NT2/D1 (cell line): ENCODE data around the gene SERPINE1.
A peak's percentile ranks its signal among the peaks of the same experiment; 100 is the strongest.

ENCODE experiments used
- DNase-seq: peaks from one replicate; pipeline ENCODE4 v3.0.0-alpha.2; 2011; ENCODE audit warnings: low read depth, low spot score
- H3K27me3 ChIP-seq: 2 replicates; pipeline ENCODE4 v1.6.0; 2011; ENCODE audit warnings: mild to moderate bottlenecking; ENCODE audit not compliant: insufficient read length, insufficient read depth
- H3K36me3 ChIP-seq: 2 replicates; pipeline ENCODE4 v1.6.1; 2011; ENCODE audit warnings: mild to moderate bottlenecking, low read length, mixed read lengths; ENCODE audit not compliant: insufficient read depth, insufficient read length
- H3K4me1 ChIP-seq: 2 replicates; pipeline ENCODE4 v1.5.1; 2011; ENCODE audit not compliant: insufficient read depth, insufficient read length
- H3K4me3 ChIP-seq: 2 replicates; pipeline ENCODE4 v1.5.1; 2011; ENCODE audit warnings: low read depth; ENCODE audit not compliant: insufficient read length
- H3K9ac ChIP-seq: 2 replicates; pipeline ENCODE4 v1.6.0; 2011; ENCODE audit warnings: low read depth; ENCODE audit not compliant: insufficient read length
- H3K9me3 ChIP-seq: 2 replicates; pipeline ENCODE4 v1.5.1; 2011; ENCODE audit warnings: mild to moderate bottlenecking, low read length; ENCODE audit not compliant: insufficient read depth
- SUZ12 ChIP-seq: IDR thresholded peaks from 2 replicates; pipeline ENCODE4 v1.6.1; 2011; ENCODE audit not compliant: insufficient read length, insufficient read depth; ENCODE audit errors: extremely low read depth
- YY1 ChIP-seq: IDR thresholded peaks from 2 replicates; pipeline ENCODE4 v1.6.1; 2011; ENCODE audit not compliant: insufficient read length, insufficient read depth
- ZNF274 ChIP-seq: IDR thresholded peaks from 2 replicates; pipeline ENCODE4 v1.6.1; 2011; ENCODE audit warnings: mild to moderate bottlenecking, low read depth, low read length

The SERPINE1 gene

GRCh38 chr7:101169838-101170551, 43.1 kb downstream of the SERPINE1 start:
- Histone ChIP-seq H3K9me3 (no peaks in the 10 kb centered on the region), H3K27me3 (peaks cover 80% of the 10 kb centered on the region), H3K4me1 (peaks cover 23% of the 10 kb centered on the region), H3K9ac (peak overlapping the region; percentile 58), H3K4me3 (peak overlapping the region; percentile 29), H3K36me3 (no peaks in the 10 kb centered on the region)
- no peak for TF ChIP-seq SUZ12
- TF ChIP-seq YY1, result no peak
- TF ChIP-seq ZNF274, result no peak
- no peak for DNase-seq

- Histone ChIP-seq H3K36me3 (no peaks in the 10 kb centered on the region), H3K9me3 (no peaks in the 10 kb centered on the region), H3K27me3 (peaks cover 76% of the 10 kb centered on the region), H3K9ac (peak overlapping the region; percentile 58), H3K4me1 (peaks cover 22% of the 10 kb centered on the region), H3K4me3 (peak overlapping the region; percentile 29)
- no peak for DNase-seq
- TF ChIP-seq ZNF274 (no peak), SUZ12 (peak; percentile 62)
These were observed 43.9 kb downstream of the SERPINE1 start for GRCh38 chr7:101170617-101171441.

GRCh38 chr7:101171442-101171837, 44.5 kb downstream of the SERPINE1 start:
- Histone ChIP-seq H3K36me3 (no peaks in the 10 kb centered on the region), H3K4me1 (peaks cover 22% of the 10 kb centered on the region), H3K27me3 (peaks cover 76% of the 10 kb centered on the region), H3K9ac (no peak overlapping the region), H3K9me3 (no peaks in the 10 kb centered on the region), H3K4me3 (no peak overlapping the region)
- TF ChIP-seq YY1 (no peak), ZNF274 (no peak), SUZ12 (no peak)
- DNase-seq, result no peak

GRCh38 chr7:101172005-101172853, 45.3 kb downstream of the SERPINE1 start:
- peak; percentile 91 for TF ChIP-seq SUZ12
- TF ChIP-seq ZNF274, result no peak
- TF ChIP-seq YY1, result no peak
- Histone ChIP-seq H3K4me1 (peaks cover 22% of the 10 kb centered on the region), H3K9ac (peak overlapping the region; percentile 32), H3K36me3 (no peaks in the 10 kb centered on the region), H3K4me3 (peak overlapping the region; percentile 34), H3K9me3 (no peaks in the 10 kb centered on the region), H3K27me3 (peaks cover 77% of the 10 kb centered on the region)
- no peak for DNase-seq

- no peak for DNase-seq
- peak overlapping the region; percentile 34 for H3K4me3 ChIP-seq
- peaks cover 76% of the 10 kb centered on the region for H3K27me3 ChIP-seq
- H3K36me3 ChIP-seq, result no peaks in the 10 kb centered on the region
- TF ChIP-seq YY1 (no peak), SUZ12 (peak; percentile 82)
- peak overlapping the region; percentile 61 for H3K9ac ChIP-seq
- H3K4me1 ChIP-seq, result peaks cover 22% of the 10 kb centered on the region
- H3K9me3 ChIP-seq, result no peaks in the 10 kb centered on the region
These were observed 46.2 kb downstream of the SERPINE1 start for GRCh38 chr7:101172854-101173751.

- peak overlapping the region; percentile 34 for H3K4me3 ChIP-seq
- no peaks in the 10 kb centered on the region for H3K36me3 ChIP-seq
- no peaks in the 10 kb centered on the region for H3K9me3 ChIP-seq
- no peak overlapping the region for H3K9ac ChIP-seq
- peak; percentile 82 for DNase-seq
- TF ChIP-seq SUZ12, result no peak
- no peak for TF ChIP-seq YY1
- no peak for TF ChIP-seq ZNF274
- peaks cover 72% of the 10 kb centered on the region for H3K27me3 ChIP-seq
- peaks cover 22% of the 10 kb centered on the region for H3K4me1 ChIP-seq
These were observed 46.9 kb downstream of the SERPINE1 start for GRCh38 chr7:101173752-101174244.
